ENCODE data around the gene SNX6.
"Not testable (repeated sequence)": the region's sequence is repeated elsewhere in the genome, so short reads cannot be mapped to it uniquely, and the experiment has no call there.

Gene SNX6

GRCh38 chr14:34521071-34521470, 108.9 kb downstream of the SNX6 start:
- DNase-seq (ENCODE audit: low read depth), result not testable (repeated sequence)

GRCh38 chr14:34520304-34520970, 109.5 kb downstream of the SNX6 start:
- not testable (repeated sequence) for DNase-seq (ENCODE audit: low read depth)

Measured in activated T-cell treated with anti-CD3 and anti-CD28 coated beads for 48 hours (primary cell).